ENCODE results near the gene PDZRN3. TPM values are rescaled to one million over a fixed set of nuclear protein-coding genes. Genes with fewer than 3 reads are reported as not detected.
A peak's percentile ranks its signal among the peaks of the same experiment; 100 is the strongest.

Gene PDZRN3
- total and polyA plus RNA-seq, 12 donors = 17.7 to 143 (median 74.6) TPM

DNA sequence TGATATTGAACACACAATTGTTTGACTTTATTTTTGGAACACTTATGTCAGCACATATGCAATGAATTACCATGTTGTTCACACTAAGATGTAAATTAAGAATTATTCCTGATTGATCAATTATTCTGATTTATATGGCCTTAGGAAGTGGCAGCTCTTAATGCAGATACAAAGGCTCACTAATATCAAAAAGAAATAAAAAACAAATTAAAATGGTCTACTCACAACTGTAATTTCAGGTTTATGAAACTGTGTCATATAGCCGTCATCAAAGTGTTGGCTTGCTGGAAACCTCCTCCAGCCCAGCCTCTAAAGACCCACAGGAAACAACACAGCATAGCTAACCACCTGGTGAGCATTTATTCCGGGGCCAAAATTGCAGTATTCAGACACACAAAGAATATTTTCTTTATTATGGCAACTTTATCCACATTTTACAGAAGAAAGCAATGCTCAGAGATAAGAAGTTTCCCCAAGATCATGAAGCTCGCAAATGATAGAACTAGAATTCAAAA, 33.4 kb downstream of the PDZRN3 start:
- WGBS, 2 donors = 40 to 54% methylated on average over 3 of the region's 3 CpGs
- no peak overlapping the region for H3K4me3 ChIP-seq
- TF ChIP-seq, protein P1, sequence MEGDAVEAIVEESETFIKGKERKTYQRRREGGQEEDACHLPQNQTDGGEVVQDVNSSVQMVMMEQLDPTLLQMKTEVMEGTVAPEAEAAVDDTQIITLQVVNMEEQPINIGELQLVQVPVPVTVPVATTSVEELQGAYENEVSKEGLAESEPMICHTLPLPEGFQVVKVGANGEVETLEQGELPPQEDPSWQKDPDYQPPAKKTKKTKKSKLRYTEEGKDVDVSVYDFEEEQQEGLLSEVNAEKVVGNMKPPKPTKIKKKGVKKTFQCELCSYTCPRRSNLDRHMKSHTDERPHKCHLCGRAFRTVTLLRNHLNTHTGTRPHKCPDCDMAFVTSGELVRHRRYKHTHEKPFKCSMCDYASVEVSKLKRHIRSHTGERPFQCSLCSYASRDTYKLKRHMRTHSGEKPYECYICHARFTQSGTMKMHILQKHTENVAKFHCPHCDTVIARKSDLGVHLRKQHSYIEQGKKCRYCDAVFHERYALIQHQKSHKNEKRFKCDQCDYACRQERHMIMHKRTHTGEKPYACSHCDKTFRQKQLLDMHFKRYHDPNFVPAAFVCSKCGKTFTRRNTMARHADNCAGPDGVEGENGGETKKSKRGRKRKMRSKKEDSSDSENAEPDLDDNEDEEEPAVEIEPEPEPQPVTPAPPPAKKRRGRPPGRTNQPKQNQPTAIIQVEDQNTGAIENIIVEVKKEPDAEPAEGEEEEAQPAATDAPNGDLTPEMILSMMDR (IDR thresholded peaks at IDR 0.05) = no peak
- intact Hi-C loops (cut with DNase I) = loop anchor here in 1 of 10 donors (1.0 kb wide), 1 partner anchor 14 kb away; no protein-coding TSS in a partner anchor
- H3K27ac ChIP-seq = peak overlapping the region in 3 of 10 donors; percentile 6 to 27 (median 23)
- no peaks in the 10 kb centered on the region for H3K27me3 ChIP-seq
- peaks cover 0 to 63% (median 26%) of the 10 kb centered on the region in 9 donors for H3K4me1 ChIP-seq
- peaks cover 0 to 9% (median 0%) of the 10 kb centered on the region in 9 donors for H3K36me3 ChIP-seq
- ATAC-seq = no peak
- no peak for DNase-seq
- peaks cover 0 to 8% (median 0%) of the 10 kb centered on the region in 11 donors for H3K9me3 ChIP-seq

DNA sequence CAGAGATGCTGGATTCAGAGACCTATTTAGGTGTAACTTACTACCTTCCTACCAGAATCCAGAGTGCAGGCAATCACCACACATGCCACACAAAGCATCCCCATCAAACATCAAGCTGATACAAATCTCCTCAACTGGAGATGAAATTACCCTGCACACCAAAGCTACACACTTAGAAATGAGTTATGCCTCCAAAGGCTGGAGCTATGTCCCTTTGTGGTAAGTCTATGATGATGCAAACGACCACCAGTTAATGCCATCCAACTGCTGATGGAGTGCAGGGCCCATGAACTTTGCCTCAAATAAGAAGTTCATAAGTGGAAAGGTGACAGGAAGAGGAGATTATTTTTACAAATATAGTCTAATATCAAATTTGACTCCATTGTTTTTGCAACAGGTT, 38.1 kb downstream of the PDZRN3 start:
- no peaks in the 10 kb centered on the region for H3K9me3 ChIP-seq
- no peaks in the 10 kb centered on the region for H3K36me3 ChIP-seq
- 41 to 71% methylated on average over 1 of the region's 1 CpG for WGBS, 2 donors
- no peak for ATAC-seq
- no peaks in the 10 kb centered on the region for H3K27me3 ChIP-seq
- H3K4me3 ChIP-seq = no peak overlapping the region
- peaks cover 0 to 92% (median 26%) of the 10 kb centered on the region in 9 donors for H3K4me1 ChIP-seq
- intact Hi-C loops (cut with DNase I) = no loop called here
- DNase-seq = no peak
- peak overlapping the region in 8 of 10 donors; percentile 10 to 63 (median 39) for H3K27ac ChIP-seq
- TF ChIP-seq, protein P1 (IDR thresholded peaks at IDR 0.05) = no peak

DNA sequence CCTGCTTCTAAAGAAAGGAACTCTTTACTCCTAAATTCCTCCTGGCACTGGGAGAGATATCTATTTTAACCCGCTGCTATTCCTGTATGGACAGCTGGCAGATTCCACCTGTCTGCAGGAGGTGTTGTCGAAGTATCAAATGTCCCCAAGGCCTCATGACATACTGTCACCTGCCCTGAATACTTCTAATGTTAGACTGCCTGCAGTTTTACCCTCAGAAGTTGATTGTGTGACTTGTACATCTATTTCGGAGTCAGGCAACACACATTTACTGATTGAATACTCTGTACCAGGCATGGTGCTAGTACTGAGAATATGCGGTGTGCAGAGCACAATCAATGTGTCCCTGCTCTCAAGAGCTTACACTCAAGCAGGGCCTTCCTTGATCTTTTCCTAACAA, 38.6 kb downstream of the PDZRN3 start:
- DNase-seq = no peak

DNA sequence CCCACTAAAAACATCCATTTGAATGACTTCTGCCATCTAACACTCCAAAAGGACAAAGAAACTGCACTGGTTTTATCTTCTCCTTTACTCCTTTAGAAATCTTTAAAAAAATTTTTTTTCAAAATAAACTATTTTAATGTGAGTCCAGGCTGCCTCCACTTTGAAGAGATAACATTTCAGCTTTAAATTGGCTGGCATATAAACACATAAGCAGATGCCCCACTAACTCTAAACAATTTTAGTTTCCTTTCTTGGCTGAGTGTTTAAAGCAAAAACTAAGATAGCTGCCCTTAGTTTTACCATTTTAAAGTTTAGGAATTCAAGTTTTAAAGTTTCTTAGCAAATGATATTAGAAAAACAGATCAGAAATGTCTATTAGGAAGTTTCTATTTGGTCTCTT, 39.9 kb downstream of the PDZRN3 start:
- ATAC-seq (no peak), DNase-seq (no peak)
- H3K9me3 ChIP-seq = no peaks in the 10 kb centered on the region
- intact Hi-C loops (cut with DNase I) = no loop called here
- TF ChIP-seq, protein P1 (IDR thresholded peaks at IDR 0.05) = no peak
- H3K36me3 ChIP-seq = no peaks in the 10 kb centered on the region
- H3K4me1 ChIP-seq = peaks cover 3 to 91% (median 35%) of the 10 kb centered on the region in 9 donors
- H3K4me3 ChIP-seq = no peak overlapping the region
- no peaks in the 10 kb centered on the region for H3K27me3 ChIP-seq
- peak overlapping the region in 4 of 10 donors; percentile 20 to 61 (median 36) for H3K27ac ChIP-seq

More for the DNA sequence above, 38.6 kb downstream of the PDZRN3 start:
- Histone ChIP-seq H3K4me1 (peaks cover 0 to 92% (median 23%) of the 10 kb centered on the region in 9 donors), H3K27me3 (no peaks in the 10 kb centered on the region), H3K4me3 (no peak overlapping the region), H3K36me3 (no peaks in the 10 kb centered on the region), H3K27ac (peak overlapping the region in 9 of 10 donors; percentile 10 to 63 (median 37)), H3K9me3 (no peaks in the 10 kb centered on the region)
- TF ChIP-seq, protein P1 (IDR thresholded peaks at IDR 0.05) = no peak
- WGBS, 2 donors = 54 to 69% methylated on average over 4 of the region's 4 CpGs
- intact Hi-C loops (cut with DNase I) = no loop called here
- peak; percentile 38 to 86 (median 76) for ATAC-seq
